HUES48 (cell line): ENCODE data around the gene SRI.

Source experiments
- H3K27ac ChIP-seq: one replicate; pipeline ENCODE4 v1.7.0; 2013; ENCODE audit warnings: low read depth, low read length, inconsistent platforms
- H3K27me3 ChIP-seq: 2 replicates; pipeline ENCODE4 v1.6.1; 2013; ENCODE audit warnings: mild to moderate bottlenecking, low read length; ENCODE audit not compliant: control insufficient read depth, insufficient read depth
- H3K36me3 ChIP-seq: 2 replicates; pipeline ENCODE4 v1.6.1; 2013; ENCODE audit warnings: low read length; ENCODE audit not compliant: control insufficient read depth, insufficient read depth
- H3K4me1 ChIP-seq: 2 replicates; pipeline ENCODE4 v1.6.1; 2013; ENCODE audit warnings: mild to moderate bottlenecking, low read length; ENCODE audit not compliant: control insufficient read depth, insufficient read depth
- H3K4me3 ChIP-seq: 2 replicates; pipeline ENCODE4 v1.5.1; 2013; ENCODE audit warnings: mild to moderate bottlenecking, low read depth, low read length
- H3K9ac ChIP-seq: 2 replicates; pipeline ENCODE4 v1.6.1; 2013; ENCODE audit warnings: mild to moderate bottlenecking, low read depth, low read length, moderate library complexity
- H3K9me3 ChIP-seq: 2 replicates; pipeline ENCODE4 v1.6.1; 2013; ENCODE audit warnings: low read length; ENCODE audit not compliant: control insufficient read depth, insufficient read depth

Gene SRI

GRCh38 chr7:88224601-88225275 is 4.9 kb upstream of the SRI start:
- no peaks in the 10 kb centered on the region for H3K36me3 ChIP-seq
- peaks cover 11% of the 10 kb centered on the region for H3K4me1 ChIP-seq
- no peak overlapping the region for H3K4me3 ChIP-seq
- H3K9me3 ChIP-seq, result no peaks in the 10 kb centered on the region
- H3K27ac ChIP-seq, result no peak overlapping the region
- H3K9ac ChIP-seq, result no peak overlapping the region
- no peaks in the 10 kb centered on the region for H3K27me3 ChIP-seq

- no peak overlapping the region for H3K4me3 ChIP-seq
- H3K4me1 ChIP-seq, result peaks cover 17% of the 10 kb centered on the region
- H3K36me3 ChIP-seq, result no peaks in the 10 kb centered on the region
- no peak overlapping the region for H3K27ac ChIP-seq
- no peaks in the 10 kb centered on the region for H3K9me3 ChIP-seq
- H3K9ac ChIP-seq, result no peak overlapping the region
- H3K27me3 ChIP-seq, result no peaks in the 10 kb centered on the region
These were observed 3.4 kb upstream of the SRI start for GRCh38 chr7:88223265-88223664.

GRCh38 chr7:88218836-88219605 is 817 bp downstream of the SRI start:
- Histone ChIP-seq H3K4me1 (peaks cover 44% of the 10 kb centered on the region), H3K4me3 (peak overlapping the region; percentile 79), H3K27ac (peak overlapping the region; percentile 67), H3K9me3 (no peaks in the 10 kb centered on the region), H3K9ac (peak overlapping the region; percentile 55), H3K27me3 (no peaks in the 10 kb centered on the region), H3K36me3 (peaks cover 29% of the 10 kb centered on the region)

GRCh38 chr7:88218429-88218745 is 1.5 kb downstream of the SRI start:
- Histone ChIP-seq H3K4me1 (peaks cover 46% of the 10 kb centered on the region), H3K36me3 (peaks cover 35% of the 10 kb centered on the region), H3K9ac (peak overlapping the region; percentile 51; the same call in 1 of the 2 replicates), H3K4me3 (peak overlapping the region; percentile 79), H3K9me3 (no peaks in the 10 kb centered on the region), H3K27ac (peak overlapping the region; percentile 67), H3K27me3 (no peaks in the 10 kb centered on the region)

GRCh38 chr7:88217675-88218428 is 2.0 kb downstream of the SRI start:
- 0 out of 2 replicates have a peak overlapping the region, but pooled peaks have one; percentile 51 for H3K9ac ChIP-seq
- peaks cover 46% of the 10 kb centered on the region for H3K4me1 ChIP-seq
- H3K27ac ChIP-seq, result peak overlapping the region; percentile 67
- H3K36me3 ChIP-seq, result peaks cover 41% of the 10 kb centered on the region
- peak overlapping the region; percentile 79 for H3K4me3 ChIP-seq
- no peaks in the 10 kb centered on the region for H3K9me3 ChIP-seq
- no peaks in the 10 kb centered on the region for H3K27me3 ChIP-seq

GRCh38 chr7:88216276-88216675 is 3.6 kb downstream of the SRI start:
- Histone ChIP-seq H3K4me1 (peaks cover 46% of the 10 kb centered on the region), H3K9me3 (no peaks in the 10 kb centered on the region), H3K36me3 (peaks cover 54% of the 10 kb centered on the region)

GRCh38 chr7:88215295-88215694 is 4.5 kb downstream of the SRI start:
- Histone ChIP-seq H3K36me3 (peaks cover 61% of the 10 kb centered on the region), H3K4me3 (peak overlapping the region; percentile 7; the same call in 1 of the 2 replicates), H3K9ac (no peak overlapping the region), H3K27me3 (no peaks in the 10 kb centered on the region), H3K4me1 (peaks cover 36% of the 10 kb centered on the region), H3K27ac (peak overlapping the region; percentile 31), H3K9me3 (no peaks in the 10 kb centered on the region)

More at GRCh38 chr7:88216276-88216675, 3.6 kb downstream of the SRI start:
- H3K4me3 ChIP-seq, result no peak overlapping the region
- no peaks in the 10 kb centered on the region for H3K27me3 ChIP-seq
- no peak overlapping the region for H3K27ac ChIP-seq
- no peak overlapping the region for H3K9ac ChIP-seq

- Histone ChIP-seq H3K27ac (peak overlapping the region; percentile 31), H3K36me3 (peaks cover 69% of the 10 kb centered on the region), H3K9me3 (no peaks in the 10 kb centered on the region), H3K4me3 (no peak overlapping the region), H3K4me1 (peaks cover 35% of the 10 kb centered on the region), H3K27me3 (no peaks in the 10 kb centered on the region), H3K9ac (no peak overlapping the region)
These were observed 5.4 kb downstream of the SRI start for GRCh38 chr7:88214456-88214855.

GRCh38 chr7:88212918-88213317 is 6.9 kb downstream of the SRI start:
- no peaks in the 10 kb centered on the region for H3K9me3 ChIP-seq
- H3K9ac ChIP-seq, result no peak overlapping the region
- peaks cover 26% of the 10 kb centered on the region for H3K4me1 ChIP-seq
- peaks cover 84% of the 10 kb centered on the region for H3K36me3 ChIP-seq
- no peaks in the 10 kb centered on the region for H3K27me3 ChIP-seq
- no peak overlapping the region for H3K27ac ChIP-seq
- no peak overlapping the region for H3K4me3 ChIP-seq

GRCh38 chr7:88208521-88208920 is 11.3 kb downstream of the SRI start:
- Histone ChIP-seq H3K9ac (no peak overlapping the region), H3K27me3 (no peaks in the 10 kb centered on the region), H3K36me3 (peaks cover 93% of the 10 kb centered on the region), H3K4me1 (peaks cover 3% of the 10 kb centered on the region; the same call in 1 of the 2 replicates), H3K9me3 (no peaks in the 10 kb centered on the region), H3K27ac (no peak overlapping the region), H3K4me3 (no peak overlapping the region)

GRCh38 chr7:88206254-88206653 is 13.6 kb downstream of the SRI start:
- H3K9ac ChIP-seq, result no peak overlapping the region
- H3K9me3 ChIP-seq, result no peaks in the 10 kb centered on the region
- H3K4me1 ChIP-seq, result peaks cover 14% of the 10 kb centered on the region
- H3K27ac ChIP-seq, result no peak overlapping the region
- no peak overlapping the region for H3K4me3 ChIP-seq
- H3K27me3 ChIP-seq, result no peaks in the 10 kb centered on the region
- H3K36me3 ChIP-seq, result peaks cover 83% of the 10 kb centered on the region
